ENCODE results near the gene MIEN1.
"Not testable (repeated sequence)": the region's sequence is repeated elsewhere in the genome, so short reads cannot be mapped to it uniquely, and the experiment has no call there.

Gene MIEN1

DNA sequence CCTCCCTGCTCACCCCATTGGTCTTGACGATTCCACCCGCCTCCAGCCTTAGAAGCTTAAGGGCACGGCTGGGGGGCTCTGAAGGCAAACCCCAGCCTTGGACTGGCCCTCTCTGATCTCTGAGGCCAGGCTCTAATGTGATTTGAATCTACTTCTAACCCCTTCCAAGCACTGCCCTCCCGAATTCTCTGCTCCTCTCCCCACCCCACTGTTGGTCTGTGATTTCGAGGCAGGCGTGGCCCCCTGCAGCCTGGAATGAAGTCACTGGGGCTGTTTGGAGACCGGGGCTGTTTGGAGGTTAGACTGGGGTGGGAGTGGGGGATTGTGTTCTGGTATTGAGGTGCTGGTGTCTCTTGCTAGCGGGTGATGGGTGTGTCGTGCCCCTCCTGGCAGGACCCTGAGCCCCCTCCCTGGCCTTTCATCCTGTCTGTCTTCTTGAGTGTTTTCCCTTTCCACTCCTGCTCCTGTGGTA, 9.6 kb upstream of the MIEN1 start:
- no peak for DNase-seq (ENCODE audit: low read depth)

DNA sequence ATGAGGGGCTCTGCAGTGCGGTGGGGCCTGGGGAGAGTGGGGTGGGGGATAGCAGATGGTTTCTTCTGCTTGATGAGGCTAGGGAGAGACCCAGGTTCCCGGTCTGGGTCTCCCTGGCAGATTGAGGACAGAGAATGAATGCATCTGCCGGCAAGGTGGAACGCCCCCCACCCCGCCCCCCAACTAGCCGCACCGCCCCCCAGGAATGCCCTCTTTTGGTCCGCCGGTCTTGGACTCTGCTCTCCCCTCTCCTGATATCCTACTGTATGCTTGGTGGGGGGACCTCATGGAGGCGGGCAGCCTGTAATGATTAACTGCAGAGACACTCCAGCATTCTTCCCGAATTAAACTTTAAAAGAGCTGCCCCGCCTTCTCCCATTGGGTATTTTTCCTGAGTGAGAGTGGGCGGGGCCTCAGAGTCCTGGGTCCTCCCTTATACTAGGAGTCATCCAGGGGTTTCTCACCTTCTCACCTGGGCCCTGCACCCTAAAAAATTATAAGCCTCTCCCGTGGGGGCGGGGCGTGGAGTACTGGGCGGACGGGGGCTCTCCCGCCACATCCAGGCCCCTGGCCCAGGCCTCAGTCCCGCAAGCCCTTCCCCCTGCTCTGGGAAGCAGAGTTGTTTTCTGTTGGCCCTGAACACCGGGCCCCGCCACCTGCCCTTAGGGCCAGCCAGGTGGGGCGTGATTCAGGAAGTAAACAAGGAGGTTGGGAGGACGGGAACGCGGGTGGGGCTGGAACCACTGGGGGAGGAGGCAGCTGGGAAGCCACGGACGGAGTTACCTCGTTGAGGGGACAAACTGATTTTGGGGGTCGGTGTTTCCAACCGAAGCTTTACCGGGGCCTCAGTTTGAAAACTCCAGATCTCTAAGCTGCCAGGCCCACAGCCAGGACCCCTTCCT, 8.9 kb upstream of the MIEN1 start:
- DNase-seq (ENCODE audit: low read depth): no peak

DNA sequence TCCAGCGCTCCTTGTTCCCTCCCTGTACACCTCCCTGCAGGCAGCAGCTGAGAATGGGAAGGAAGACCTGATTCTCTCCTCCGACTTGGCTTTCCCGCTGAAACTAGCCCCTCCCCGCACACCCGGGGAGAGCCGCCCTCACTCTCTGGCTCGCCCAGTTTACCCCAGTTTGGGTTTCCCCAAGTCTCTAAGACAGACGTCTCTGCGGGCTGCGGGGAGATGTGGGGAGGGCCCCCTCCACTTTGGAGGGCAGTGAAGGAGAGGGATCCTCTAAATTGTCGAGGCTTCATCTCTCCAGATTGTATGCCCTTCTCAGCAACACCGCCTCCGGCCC, 8.2 kb upstream of the MIEN1 start:
- no peak for DNase-seq (ENCODE audit: low read depth)

DNA sequence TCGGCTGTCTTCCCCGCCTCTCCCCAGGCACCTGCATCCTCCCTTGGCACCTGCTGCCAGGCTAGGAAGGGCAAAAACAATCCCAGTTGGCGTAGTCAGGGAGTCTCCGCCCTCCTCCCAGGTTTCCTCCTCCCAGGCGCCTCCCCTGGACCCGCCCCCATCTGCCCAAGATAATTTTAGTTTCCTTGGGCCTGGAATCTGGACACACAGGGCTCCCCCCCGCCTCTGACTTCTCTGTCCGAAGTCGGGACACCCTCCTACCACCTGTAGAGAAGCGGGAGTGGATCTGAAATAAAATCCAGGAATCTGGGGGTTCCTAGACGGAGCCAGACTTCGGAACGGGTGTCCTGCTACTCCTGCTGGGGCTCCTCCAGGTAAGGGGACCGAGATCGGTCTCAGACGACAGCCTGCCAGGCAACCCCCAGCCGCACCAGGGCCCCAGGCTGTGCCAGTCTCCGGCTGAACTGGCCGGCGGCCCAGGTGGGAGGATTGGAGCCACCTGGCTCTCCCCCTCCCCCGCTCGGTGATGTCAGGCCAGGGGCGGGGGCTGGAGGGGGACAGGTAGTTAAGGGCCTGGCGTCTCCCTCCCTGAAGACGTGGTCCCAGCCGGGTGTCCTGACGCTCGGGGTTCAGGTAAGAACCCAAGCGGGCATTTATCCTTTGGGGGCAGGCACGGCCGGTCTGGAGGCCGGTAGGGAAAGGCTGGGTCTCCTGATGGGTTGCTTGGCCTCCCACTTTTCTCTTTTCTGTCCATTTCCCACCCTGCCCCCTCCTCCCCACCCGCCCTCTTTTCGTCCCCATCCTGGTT, 7.6 kb upstream of the MIEN1 start, which contains the start of gene GRB7:
GRB7 (plus strand) TSS at position 179 of the 808 bp plus-strand sequence. CDS start 4,364 bp downstream, outside the sequence.
- no peak for DNase-seq (ENCODE audit: low read depth)

DNA sequence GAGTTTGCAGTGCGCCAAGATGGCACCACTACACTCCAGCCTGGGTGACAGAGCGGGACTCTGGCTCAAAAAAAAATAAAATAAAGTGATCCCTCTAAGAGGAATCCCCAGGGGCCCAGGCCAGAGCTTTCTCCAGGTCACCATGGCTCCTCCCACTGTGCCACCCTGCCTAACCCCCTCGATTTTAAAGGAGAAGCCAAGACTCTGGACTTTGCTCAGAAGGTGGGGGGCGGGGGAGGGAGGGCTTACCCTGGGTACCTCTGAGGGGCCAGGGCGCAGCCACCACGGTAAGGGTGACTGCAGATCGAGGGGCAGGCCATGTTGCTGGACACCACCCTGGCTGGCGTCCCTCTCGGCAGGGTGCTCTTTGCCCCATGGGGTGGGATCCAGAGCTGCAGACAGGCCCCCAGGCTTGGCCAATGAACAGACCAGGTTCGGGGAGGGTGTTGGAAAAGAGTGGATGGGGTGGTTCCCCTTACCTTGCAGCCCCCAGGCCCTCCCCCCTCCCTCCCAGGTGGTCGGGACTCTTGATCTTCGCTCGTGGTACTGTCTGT, 7.0 kb upstream of the MIEN1 start:
- DNase-seq (ENCODE audit: low read depth): no peak

DNA sequence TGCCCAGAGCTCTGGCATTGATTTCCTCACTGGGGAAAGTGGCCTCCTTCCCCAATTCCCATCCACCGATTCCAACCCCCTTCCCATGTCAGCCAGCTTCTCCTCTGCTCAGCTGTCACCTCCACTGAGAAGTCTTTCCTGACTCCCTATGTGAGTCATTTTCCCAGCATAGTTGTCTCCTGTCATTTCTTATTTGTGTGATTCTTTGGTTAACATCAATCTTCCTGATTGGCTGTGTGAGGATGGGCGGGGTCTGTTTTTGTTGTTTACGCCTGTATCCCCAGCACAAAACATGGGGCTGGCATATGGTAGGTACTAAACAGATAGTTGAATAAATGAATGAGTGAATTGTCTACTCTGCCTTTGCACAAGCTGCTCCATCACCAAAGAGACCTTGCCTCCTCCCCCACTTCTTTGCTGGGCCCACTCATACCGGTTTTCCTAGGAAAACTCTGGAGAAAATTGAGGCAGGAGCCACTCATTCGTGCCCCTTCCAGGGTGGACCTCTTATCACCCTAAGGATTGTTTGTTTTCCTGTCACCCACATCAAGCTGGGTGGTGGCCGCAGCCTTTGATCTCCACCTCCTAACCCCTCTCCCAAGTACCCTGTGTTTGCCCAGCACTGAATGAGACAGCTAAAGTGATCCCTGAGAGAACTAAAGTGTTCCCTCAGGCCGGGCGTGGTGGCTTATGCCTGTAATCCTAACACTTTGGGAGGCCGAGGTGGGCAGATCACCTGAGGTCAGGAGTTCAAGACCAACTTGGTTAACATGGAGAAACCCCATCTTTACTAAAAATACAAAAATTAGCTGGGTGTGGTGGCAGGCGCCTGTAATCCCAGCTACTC, 6.2 kb upstream of the MIEN1 start:
- no peak for DNase-seq (ENCODE audit: low read depth)

DNA sequence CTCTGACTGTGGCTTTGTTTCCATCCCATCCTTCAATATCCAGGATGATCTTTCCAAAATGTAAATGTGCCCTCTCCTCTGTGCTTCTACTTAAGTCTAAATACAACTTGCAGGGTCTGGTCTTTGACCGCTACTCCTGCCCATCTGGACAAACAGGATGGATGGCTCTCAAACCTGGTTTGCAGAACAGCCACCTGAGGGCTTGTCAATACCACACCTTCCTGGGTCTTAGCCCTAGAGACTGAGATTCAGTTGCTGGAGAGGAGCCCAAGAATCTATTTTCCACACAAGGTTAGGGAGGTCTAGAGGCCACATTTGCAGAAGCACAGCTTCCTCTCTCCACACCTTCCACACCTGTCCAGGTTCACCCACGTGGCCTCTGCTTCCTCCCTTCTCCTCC, 5.5 kb upstream of the MIEN1 start:
- DNase-seq (ENCODE audit: low read depth): no peak

DNA sequence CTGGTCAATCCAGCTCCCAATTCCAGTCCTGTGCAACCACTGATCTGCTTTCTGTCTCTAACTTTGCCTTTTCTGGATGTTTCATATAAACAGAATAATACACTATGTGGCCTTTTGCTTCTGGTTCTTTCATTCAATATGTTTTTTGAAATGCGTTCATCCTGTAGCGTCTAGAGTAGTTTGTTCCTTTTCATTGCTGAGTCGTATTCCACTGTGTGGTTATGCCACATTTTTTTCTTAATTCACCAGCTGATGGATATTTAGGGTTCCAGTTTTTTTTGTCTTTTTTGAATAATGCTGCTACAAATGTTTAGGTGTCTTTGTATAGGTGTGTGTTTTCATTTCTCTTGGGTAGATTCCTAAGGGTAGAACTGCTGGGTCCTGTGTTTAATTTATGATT, 2.3 kb upstream of the MIEN1 start:
- DNase-seq (ENCODE audit: low read depth): no peak

DNA sequence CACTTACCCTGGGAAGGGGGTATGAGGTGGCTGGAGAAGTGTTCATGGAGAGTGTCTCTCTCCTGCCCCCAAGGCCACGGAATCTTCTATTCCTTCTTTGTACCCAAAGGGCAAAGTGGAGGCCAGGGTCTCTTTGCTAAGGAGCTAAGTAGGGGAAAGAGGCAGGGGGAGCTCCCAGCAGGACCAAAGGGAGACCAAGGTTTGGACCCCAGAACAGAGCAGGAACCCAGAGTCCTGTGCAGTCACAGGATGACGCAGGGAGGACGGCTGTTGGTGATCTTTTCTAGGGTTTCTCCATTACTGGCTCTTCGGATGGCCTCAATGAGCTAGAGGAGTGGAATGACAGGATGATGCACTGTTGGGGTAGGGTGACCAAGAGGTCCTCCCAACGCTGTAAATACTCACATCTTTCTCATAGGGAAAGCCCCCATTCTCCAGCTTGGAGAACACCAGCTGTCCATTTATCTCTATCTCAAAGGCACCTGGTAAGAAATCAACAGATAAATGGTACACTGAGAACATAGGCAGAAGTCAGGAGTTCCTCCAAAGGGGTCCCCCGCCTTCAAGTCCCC, 966 bp downstream of the MIEN1 start:
- no peak for DNase-seq (ENCODE audit: low read depth)

DNA sequence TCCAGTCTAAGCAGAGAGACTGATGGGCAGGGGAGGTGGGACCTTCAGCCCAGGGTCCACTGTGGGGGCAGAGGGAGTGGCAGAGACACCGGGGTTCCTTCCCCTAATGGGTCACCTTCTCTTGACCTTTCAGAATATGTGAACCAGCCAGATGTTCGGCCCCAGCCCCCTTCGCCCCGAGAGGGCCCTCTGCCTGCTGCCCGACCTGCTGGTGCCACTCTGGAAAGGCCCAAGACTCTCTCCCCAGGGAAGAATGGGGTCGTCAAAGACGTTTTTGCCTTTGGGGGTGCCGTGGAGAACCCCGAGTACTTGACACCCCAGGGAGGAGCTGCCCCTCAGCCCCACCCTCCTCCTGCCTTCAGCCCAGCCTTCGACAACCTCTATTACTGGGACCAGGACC, 2.8 kb downstream of the MIEN1 start:
- no peak for DNase-seq (ENCODE audit: low read depth)

DNA sequence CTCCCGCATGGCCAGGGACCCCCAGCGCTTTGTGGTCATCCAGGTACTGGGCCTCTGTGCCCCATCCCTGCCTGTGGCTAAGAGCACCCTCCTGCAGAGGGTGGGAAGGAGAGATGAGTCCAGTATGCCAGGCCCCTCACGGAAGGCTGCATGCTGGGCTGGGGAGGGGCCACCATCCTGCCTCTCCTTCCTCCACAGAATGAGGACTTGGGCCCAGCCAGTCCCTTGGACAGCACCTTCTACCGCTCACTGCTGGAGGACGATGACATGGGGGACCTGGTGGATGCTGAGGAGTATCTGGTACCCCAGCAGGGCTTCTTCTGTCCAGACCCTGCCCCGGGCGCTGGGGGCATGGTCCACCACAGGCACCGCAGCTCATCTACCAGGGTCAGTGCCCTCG, 3.7 kb downstream of the MIEN1 start:
- no peak for DNase-seq (ENCODE audit: low read depth)

DNA sequence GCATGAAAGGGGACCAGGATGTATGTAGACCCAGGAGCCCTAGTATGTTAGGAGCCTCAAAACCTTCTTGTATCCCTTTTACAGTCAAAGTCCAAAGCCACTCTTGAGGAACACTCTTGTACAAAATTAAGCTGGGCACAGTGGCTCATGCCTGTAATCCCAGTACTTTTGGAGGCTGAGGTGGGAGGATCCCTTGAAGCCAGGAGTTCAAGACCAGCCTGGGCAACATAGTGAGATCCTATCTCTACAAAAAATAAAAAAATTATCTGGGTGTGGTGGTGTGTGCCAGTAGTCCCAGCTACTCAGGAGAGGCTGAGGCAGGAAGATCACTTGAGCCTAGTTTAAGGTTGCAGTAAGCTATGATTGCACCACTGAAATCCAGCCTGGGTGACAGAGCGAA, 4.4 kb downstream of the MIEN1 start:
- DNase-seq (ENCODE audit: low read depth): not testable (repeated sequence)

DNA sequence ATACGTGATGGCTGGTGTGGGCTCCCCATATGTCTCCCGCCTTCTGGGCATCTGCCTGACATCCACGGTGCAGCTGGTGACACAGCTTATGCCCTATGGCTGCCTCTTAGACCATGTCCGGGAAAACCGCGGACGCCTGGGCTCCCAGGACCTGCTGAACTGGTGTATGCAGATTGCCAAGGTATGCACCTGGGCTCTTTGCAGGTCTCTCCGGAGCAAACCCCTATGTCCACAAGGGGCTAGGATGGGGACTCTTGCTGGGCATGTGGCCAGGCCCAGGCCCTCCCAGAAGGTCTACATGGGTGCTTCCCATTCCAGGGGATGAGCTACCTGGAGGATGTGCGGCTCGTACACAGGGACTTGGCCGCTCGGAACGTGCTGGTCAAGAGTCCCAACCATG, 5.6 kb downstream of the MIEN1 start:
- no peak for DNase-seq (ENCODE audit: low read depth)

DNA sequence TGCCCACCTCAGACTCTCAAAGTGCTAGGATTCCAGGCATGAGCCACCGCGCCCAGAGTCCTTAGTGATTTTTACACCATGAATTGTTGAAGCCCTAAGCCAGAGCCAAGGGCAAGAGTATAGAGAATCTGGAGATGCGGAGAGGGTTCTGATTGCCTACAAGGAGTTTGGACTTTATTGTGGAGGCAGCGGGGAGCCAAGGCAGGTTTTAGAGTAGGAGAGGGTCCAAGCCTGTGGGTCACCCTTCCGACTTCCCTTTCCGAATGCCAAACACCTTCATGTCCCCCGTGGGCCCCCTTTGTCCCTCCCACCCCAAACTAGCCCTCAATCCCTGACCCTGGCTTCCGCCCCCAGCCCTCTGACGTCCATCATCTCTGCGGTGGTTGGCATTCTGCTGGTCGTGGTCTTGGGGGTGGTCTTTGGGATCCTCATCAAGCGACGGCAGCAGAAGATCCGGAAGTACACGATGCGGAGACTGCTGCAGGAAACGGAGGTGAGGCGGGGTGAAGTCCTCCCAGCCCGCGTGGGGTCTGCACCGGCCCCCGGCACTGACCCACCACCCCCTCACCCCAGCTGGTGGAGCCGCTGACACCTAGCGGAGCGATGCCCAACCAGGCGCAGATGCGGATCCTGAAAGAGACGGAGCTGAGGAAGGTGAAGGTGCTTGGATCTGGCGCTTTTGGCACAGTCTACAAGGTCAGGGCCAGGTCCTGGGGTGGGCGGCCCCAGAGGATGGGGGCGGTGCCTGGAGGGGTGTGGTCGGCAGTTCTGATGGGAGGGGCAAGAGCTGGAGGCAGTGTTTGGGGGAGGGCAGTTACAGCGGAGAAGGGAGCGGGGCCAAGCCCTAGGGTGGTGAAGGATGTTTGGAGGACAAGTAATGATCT, 7.1 kb downstream of the MIEN1 start:
- DNase-seq (ENCODE audit: low read depth): no peak

DNA sequence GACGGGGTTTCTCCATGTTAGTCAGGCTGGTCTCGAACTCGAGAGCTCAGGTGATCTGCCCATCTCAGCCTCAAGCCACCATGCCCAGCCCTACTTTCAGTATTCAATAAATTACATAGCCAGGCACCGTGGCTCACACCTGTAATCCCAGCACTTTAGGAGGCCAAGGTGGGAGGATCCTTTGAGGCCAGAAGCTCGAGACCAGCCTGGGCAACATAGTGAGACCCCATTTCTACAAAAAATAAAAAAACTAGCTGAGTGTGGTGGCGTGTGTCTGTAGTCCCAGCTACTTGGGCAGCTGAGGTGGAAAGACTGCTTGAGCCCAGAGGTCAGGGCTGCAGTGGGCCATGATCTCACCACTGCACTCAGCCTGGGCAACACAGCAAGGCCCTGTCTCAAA, 8.2 kb downstream of the MIEN1 start:
- DNase-seq (ENCODE audit: low read depth): no peak

DNA sequence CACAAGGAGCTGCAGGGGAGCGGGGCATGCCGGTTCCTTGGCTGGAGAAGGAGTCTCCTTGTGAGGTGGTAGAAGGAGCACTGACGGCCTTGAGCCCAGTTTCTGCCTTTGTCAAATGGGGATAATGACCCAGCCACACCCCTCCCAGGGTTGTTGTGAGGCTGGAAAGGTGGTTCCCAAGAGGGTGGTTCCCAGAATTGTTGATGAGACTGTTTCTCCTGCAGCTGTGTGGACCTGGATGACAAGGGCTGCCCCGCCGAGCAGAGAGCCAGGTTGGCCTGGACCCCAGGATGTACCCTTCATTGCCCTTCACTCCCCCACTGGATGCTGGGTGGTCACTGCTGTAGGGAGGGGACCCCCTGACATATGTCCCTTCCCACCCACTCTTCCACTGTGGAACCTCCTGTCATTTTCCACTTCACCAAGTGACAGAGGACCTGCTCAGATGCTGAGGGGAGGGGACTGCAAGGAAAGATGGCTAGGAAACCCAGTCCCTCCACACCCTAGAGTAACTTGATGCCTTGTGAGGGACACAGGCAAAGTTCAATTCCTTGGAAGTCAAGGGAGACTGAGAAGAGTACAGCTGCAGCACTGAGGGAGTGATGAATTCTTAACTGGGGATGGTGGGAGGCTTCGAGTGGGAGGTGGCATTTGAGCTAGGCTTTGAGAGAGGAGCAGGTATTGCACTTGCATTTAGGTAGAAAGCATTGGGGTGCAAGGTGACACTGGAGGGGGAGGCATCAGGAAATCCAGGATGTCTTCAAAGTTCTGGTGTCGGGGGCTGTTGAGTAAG, 10.6 kb downstream of the MIEN1 start:
- no peak for DNase-seq (ENCODE audit: low read depth)

DNA sequence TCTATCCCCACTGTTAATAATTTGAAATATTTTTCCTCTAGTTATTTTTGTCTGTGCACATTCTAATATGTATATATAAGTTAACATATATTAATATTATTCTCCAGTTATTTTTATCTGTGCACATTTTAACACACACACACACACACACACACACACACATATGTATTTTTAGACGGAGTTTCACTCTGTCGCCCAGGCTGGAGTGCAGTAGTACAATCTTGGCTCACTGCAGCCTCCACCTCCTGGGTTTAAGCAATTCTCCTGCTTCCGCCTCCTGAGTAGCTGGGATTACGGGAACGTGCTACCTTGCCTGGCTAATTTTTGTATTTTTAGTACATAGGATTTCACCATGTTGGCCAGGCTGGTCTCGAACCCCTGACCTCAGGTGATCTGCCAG, 12.7 kb downstream of the MIEN1 start:
- no peak for DNase-seq (ENCODE audit: low read depth)

DNA sequence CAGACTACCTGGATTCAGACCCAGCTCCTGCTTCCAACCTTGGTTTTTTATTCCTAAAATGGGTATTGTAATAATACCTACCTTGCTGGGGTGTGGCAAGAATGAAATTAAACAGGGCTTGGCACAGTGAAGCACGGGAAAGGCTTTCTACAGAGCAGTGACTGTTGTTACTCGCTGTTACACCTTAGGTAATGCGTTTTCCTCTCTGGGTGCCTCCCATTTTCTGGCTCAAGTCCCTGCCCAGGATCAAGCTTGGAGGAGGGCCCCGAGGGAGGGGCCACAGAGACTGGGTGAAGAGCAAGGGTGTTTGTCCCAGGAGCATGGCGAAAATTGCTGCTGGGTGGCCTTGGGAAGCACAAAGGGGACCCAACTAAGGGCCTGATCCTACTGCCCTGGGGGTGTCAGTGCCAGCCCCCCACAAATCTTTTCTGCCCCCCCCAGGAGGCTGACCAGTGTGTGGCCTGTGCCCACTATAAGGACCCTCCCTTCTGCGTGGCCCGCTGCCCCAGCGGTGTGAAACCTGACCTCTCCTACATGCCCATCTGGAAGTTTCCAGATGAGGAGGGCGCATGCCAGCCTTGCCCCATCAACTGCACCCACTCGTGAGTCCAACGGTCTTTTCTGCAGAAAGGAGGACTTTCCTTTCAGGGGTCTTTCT, 13.3 kb downstream of the MIEN1 start:
- DNase-seq (ENCODE audit: low read depth): no peak

Data from CMK (cell line).